GM19463 (cell line): Measurements from ENCODE around the gene SIAH1.
"Not testable (repeated sequence)": the region's sequence is repeated elsewhere in the genome, so short reads cannot be mapped to it uniquely, and the experiment has no call there.

Experiments used
- ATAC-seq: cut with Tn5 transposase; IDR thresholded peaks from one replicate; pipeline ENCODE4 v1.9.1; 2021; ENCODE audit warnings: mild to moderate bottlenecking, moderate library complexity; ENCODE audit not compliant: unreplicated experiment

The SIAH1 gene

GRCh38 chr16:48335961-48336360 lies 49.3 kb downstream of the SIAH1 start:
- ATAC-seq, result no peak

- no peak for ATAC-seq
Observed at GRCh38 chr16:48334325-48334724, 50.9 kb downstream of the SIAH1 start.

- ATAC-seq, result no peak
Observed at GRCh38 chr16:48332978-48333377, 52.2 kb downstream of the SIAH1 start.

- ATAC-seq, result no peak
Observed at GRCh38 chr16:48330841-48331192, 54.4 kb downstream of the SIAH1 start.

GRCh38 chr16:48330189-48330840 lies 54.9 kb downstream of the SIAH1 start:
- ATAC-seq, result no peak

GRCh38 chr16:48329138-48329537 lies 56.1 kb downstream of the SIAH1 start:
- ATAC-seq, result no peak

- no peak for ATAC-seq
Observed at GRCh38 chr16:48326915-48327314, 58.3 kb downstream of the SIAH1 start.

- no peak for ATAC-seq
Observed at GRCh38 chr16:48323783-48324775, 61.1 kb downstream of the SIAH1 start.

GRCh38 chr16:48321317-48322036 lies 63.7 kb downstream of the SIAH1 start:
- no peak for ATAC-seq

GRCh38 chr16:48318630-48319029 lies 66.6 kb downstream of the SIAH1 start:
- no peak for ATAC-seq

GRCh38 chr16:48317614-48318315 lies 67.4 kb downstream of the SIAH1 start:
- no peak for ATAC-seq

- no peak for ATAC-seq
Observed at GRCh38 chr16:48317026-48317425, 68.2 kb downstream of the SIAH1 start.

- not testable (repeated sequence) for ATAC-seq
Observed at GRCh38 chr16:48313905-48314304, 71.3 kb downstream of the SIAH1 start.

- no peak for ATAC-seq
Observed at GRCh38 chr16:48310908-48311641, 74.1 kb downstream of the SIAH1 start.
